ENCODE results near the gene GALM. TPM values are rescaled to one million over a fixed set of nuclear protein-coding genes. Genes with fewer than 3 reads are reported as not detected.
"Not testable (repeated sequence)": the region's sequence is repeated elsewhere in the genome, so short reads cannot be mapped to it uniquely, and the experiment has no call there.

The GALM gene
- total RNA-seq, 2 experiments from 2014 or later, result 38.3 to 40.6 TPM

DNA sequence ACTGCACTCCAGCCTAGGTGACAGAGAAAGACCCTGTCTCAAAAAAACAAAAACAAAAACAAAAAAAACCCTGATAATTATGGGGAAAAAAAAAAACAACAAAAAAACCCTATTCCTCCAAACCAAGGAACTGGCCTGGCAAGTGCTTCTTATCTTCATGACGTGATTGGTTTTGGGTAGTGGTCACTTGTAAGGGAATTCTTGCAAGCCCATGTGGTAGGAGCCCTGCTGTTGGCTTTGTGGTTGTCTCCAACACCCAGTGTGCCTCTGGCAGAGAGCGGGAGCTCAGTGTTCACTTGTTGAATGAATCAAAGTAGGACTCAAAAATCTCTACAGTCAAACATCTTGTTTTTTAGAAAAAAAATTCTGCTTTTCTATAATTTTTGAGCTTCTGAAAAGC lies 6.0 kb downstream of the GALM start:
- no peaks in the 10 kb centered on the region for H3K27me3 Mint-ChIP-seq
- ChIA-PET POLR2A (interaction anchor here (0.8 to 2.5 kb wide), 8 partner anchors 10 to 79 kb away, joined by 3 to 10 read pairs (median 4); partner anchors contain the start of genes HNRNPLL and SRSF7), CTCF (interaction anchor here (1.2 to 3.0 kb wide), 7 partner anchors 8 to 136 kb away, joined by 3 to 22 read pairs (median 4); no protein-coding TSS in a partner anchor)
- DNase-seq (no peak), ATAC-seq (no peak)
- H3K4me1 Mint-ChIP-seq (ENCODE audit: low read depth), result peaks cover 48% of the 10 kb centered on the region
- peaks cover 53% of the 10 kb centered on the region for H3K36me3 Mint-ChIP-seq (ENCODE audit: low read depth)
- no peaks in the 10 kb centered on the region for H3K9me3 Mint-ChIP-seq
- TF ChIP-seq, protein P1, sequence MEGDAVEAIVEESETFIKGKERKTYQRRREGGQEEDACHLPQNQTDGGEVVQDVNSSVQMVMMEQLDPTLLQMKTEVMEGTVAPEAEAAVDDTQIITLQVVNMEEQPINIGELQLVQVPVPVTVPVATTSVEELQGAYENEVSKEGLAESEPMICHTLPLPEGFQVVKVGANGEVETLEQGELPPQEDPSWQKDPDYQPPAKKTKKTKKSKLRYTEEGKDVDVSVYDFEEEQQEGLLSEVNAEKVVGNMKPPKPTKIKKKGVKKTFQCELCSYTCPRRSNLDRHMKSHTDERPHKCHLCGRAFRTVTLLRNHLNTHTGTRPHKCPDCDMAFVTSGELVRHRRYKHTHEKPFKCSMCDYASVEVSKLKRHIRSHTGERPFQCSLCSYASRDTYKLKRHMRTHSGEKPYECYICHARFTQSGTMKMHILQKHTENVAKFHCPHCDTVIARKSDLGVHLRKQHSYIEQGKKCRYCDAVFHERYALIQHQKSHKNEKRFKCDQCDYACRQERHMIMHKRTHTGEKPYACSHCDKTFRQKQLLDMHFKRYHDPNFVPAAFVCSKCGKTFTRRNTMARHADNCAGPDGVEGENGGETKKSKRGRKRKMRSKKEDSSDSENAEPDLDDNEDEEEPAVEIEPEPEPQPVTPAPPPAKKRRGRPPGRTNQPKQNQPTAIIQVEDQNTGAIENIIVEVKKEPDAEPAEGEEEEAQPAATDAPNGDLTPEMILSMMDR (IDR thresholded peaks at IDR 0.05), result no peak
- peak overlapping the region; percentile 63 for H3K27ac Mint-ChIP-seq
- no peak overlapping the region for H3K4me3 Mint-ChIP-seq
- intact Hi-C loops (cut with micrococcal nuclease), result no loop called here

DNA sequence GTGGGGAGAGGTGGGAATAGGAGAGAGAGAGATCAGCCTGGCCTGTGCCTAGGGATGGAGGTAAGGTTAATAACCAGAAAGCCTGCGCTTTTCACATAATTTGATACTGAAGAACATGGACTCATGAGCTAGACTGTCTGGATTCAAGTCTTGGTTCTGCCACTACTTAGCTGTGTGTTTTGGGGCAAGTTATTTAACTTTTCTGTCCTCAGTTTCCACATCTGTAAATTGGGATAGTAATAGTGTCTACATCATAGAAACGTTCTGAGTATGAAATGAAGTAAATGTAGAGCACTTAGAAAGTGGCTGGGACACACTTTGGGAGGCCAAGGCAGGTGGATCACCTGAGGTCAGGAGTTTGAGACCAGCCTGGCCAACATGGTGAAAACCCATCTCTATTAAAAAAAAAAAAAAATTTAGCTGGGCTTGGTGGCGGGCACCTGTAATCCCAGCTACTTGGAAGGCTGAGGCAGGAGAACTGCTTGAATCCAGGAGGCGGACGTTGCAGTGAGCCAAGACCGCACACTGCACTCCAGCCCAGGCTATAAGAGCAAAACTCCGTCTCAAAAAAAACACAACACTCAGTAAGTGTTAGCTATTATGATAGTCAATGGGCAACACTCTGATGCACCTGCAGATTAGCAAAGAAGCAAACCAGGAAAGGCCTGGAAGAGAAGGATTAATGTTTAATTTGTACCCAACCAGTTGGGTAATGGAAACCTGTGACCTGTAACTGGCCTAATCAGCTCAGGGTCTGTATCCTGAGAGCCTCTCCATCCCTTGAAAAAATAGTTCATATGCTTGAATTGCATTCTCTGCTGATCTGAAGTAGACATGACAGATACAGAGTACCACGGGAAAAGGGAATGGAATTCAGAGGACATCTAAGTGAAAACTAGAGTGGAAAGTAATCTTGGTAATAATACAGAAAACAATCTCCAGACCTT lies 6.8 kb downstream of the GALM start:
- H3K36me3 Mint-ChIP-seq (ENCODE audit: low read depth), result peaks cover 57% of the 10 kb centered on the region
- H3K4me1 Mint-ChIP-seq (ENCODE audit: low read depth), result peaks cover 51% of the 10 kb centered on the region
- H3K27me3 Mint-ChIP-seq, result no peaks in the 10 kb centered on the region
- TF ChIP-seq, protein P1 (IDR thresholded peaks at IDR 0.05), result no peak
- ChIA-PET POLR2A (interaction anchor here (0.8 to 2.5 kb wide), 7 partner anchors 9 to 97 kb away, joined by 3 to 10 read pairs (median 3); partner anchors contain the start of genes HNRNPLL and SRSF7), CTCF (interaction anchor here (0.7 to 3.0 kb wide), 8 partner anchors 8 to 136 kb away, joined by 3 to 22 read pairs (median 4); partner anchors contain the start of gene HNRNPLL)
- H3K9me3 Mint-ChIP-seq, result no peaks in the 10 kb centered on the region
- ATAC-seq, result no peak
- no peak overlapping the region for H3K4me3 Mint-ChIP-seq
- peak overlapping the region; percentile 2 for H3K27ac Mint-ChIP-seq
- no peak for DNase-seq
- intact Hi-C loops (cut with micrococcal nuclease), result no loop called here

DNA sequence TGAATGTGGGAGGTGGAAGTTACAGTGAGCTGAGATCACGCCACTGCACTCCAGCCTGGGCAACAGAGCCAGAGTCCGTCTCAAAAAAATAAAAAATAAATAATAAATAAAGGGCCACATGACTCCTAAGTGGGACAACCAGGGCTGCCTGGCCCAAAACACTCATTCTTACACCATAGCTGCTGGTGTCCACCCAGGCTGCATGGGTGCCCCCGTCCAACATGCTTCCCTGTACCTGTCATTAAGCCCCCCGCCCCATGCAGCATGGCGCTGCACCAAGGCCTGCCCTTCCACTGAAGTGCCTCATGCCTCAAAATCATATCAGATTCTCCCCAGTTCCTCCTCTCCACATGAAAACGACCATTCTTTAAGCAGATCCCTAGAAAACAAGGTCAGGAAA lies 10.8 kb downstream of the GALM start:
- intact Hi-C loops (cut with micrococcal nuclease), result no loop called here
- H3K9me3 Mint-ChIP-seq, result no peaks in the 10 kb centered on the region

DNA sequence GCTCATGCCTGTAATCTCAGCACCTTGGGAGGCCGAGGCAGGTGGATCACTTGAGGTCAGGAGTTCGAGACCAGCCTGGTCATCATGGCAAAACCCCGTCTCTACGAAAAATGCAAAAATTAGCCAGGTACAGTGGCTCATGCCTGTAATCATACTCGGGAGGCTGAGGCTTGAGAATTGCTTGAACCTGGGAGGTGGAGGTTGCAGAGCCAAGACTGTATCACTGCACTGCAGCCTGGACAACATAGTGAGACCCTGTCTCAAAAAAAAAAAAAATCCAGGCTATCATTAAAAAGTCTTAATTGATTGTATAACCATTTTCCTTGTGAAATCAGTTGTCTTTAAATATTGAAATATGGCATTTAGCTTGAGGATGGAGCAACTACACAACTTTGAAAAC lies 15.0 kb downstream of the GALM start:
- H3K27ac Mint-ChIP-seq; H3K9me3 Mint-ChIP-seq; H3K27me3 Mint-ChIP-seq; ATAC-seq; intact Hi-C loops (cut with micrococcal nuclease); DNase-seq; H3K4me3 Mint-ChIP-seq: not testable (repeated sequence)
- POLR2A ChIA-PET, result interaction anchor here (0.6 to 1.8 kb wide), 8 partner anchors 13 to 75 kb away, joined by 3 to 10 read pairs (median 4); no protein-coding TSS in a partner anchor
- peaks cover 37% of the 10 kb centered on the region for H3K4me1 Mint-ChIP-seq (ENCODE audit: low read depth)
- peaks cover 81% of the 10 kb centered on the region for H3K36me3 Mint-ChIP-seq (ENCODE audit: low read depth)
- CTCF ChIA-PET, result interaction anchor here (1.7 to 3.2 kb wide), 5 partner anchors 9 to 99 kb away, joined by 3 to 14 read pairs (median 13); no protein-coding TSS in a partner anchor

More for the DNA sequence above, 10.8 kb downstream of the GALM start:
- Mint-ChIP-seq H3K27ac (peak overlapping the region; percentile 79), H3K4me1 (ENCODE audit: low read depth) (peaks cover 25% of the 10 kb centered on the region), H3K4me3 (no peak overlapping the region), H3K27me3 (no peaks in the 10 kb centered on the region), H3K36me3 (ENCODE audit: low read depth) (peaks cover 66% of the 10 kb centered on the region)
- POLR2A ChIA-PET, result interaction anchor here (1.5 kb wide), 1 partner anchor 13 kb away, joined by 4 read pairs; no protein-coding TSS in a partner anchor
- DNase-seq (no peak), ATAC-seq (no peak)
- TF ChIP-seq, protein P1 (IDR thresholded peaks at IDR 0.05), result no peak
- CTCF ChIA-PET, result interaction anchor here (1.2 to 1.3 kb wide), 2 partner anchors 23 to 69 kb away, joined by 3 read pairs; no protein-coding TSS in a partner anchor

DNA sequence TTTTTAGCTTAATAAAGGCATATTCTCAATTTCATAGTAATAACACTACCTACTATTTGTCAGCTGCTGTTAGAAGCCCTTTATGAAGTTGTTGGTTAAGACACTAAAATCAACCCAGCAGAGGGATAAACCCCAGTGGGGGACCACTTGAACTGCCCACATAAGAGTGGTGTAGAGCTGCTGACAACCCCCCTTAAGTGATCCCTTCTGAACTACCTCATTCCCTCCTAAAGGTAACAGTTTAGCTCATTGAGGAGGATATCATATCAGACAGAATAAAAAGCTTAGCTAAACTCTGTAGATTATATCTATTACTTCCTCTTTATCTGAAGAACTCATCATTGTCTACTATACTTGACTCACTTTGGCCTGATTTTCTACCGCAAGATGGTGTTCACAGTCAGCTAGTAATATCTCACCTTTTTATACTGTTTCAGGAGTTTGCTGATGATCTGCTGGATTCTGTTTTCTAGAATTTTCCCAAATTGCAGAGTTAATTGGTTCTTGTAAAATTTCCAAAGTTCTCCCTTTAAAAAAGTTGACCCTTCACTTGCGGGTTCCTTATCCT lies 16.2 kb downstream of the GALM start:
- intact Hi-C loops (cut with micrococcal nuclease), result no loop called here
- Mint-ChIP-seq H3K27ac (peak overlapping the region; percentile 75), H3K27me3 (no peaks in the 10 kb centered on the region), H3K36me3 (ENCODE audit: low read depth) (peaks cover 76% of the 10 kb centered on the region), H3K4me3 (peak overlapping the region; percentile 22), H3K4me1 (ENCODE audit: low read depth) (peaks cover 37% of the 10 kb centered on the region), H3K9me3 (no peaks in the 10 kb centered on the region)
- CTCF ChIA-PET, result interaction anchor here (1.0 to 3.2 kb wide), 9 partner anchors 11 to 100 kb away, joined by 3 to 14 read pairs (median 4); no protein-coding TSS in a partner anchor
- TF ChIP-seq, protein P1 (IDR thresholded peaks at IDR 0.05), result no peak
- POLR2A ChIA-PET, result interaction anchor here (0.7 to 1.8 kb wide), 11 partner anchors 11 to 80 kb away, joined by 3 to 10 read pairs (median 4); no protein-coding TSS in a partner anchor
- ATAC-seq (peak; percentile 60), DNase-seq (no peak)

DNA sequence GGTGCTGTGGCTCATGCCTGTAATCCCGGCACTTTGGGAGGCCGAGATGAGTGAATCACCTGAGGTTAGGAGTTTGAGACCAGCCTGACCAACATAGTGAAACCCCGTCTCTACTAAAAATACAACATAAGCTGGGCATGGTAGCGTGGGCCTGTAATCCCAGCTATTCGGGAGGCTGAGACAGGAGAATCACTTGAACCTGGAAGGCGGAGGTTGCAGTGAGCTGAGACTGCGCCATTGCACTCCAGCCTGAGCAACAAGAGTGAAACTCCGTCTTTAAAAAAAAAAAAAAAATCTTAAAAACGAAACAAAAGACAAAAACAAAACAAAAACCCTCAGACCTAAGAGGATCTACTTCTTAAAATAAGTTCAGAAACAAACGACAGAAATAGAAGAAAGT lies 16.7 kb downstream of the GALM start:
- H3K36me3 Mint-ChIP-seq (ENCODE audit: low read depth), result peaks cover 73% of the 10 kb centered on the region
- H3K9me3 Mint-ChIP-seq; intact Hi-C loops (cut with micrococcal nuclease); DNase-seq; H3K27me3 Mint-ChIP-seq: not testable (repeated sequence)
- peak overlapping the region; percentile 22 for H3K4me3 Mint-ChIP-seq
- peak; percentile 24 for ATAC-seq
- ChIA-PET POLR2A (interaction anchor here (0.7 to 1.8 kb wide), 4 partner anchors 11 to 81 kb away, joined by 3 to 10 read pairs (median 4); no protein-coding TSS in a partner anchor), CTCF (interaction anchor here (1.0 to 3.2 kb wide), 7 partner anchors 11 to 101 kb away, joined by 3 to 14 read pairs (median 4); no protein-coding TSS in a partner anchor)
- peaks cover 33% of the 10 kb centered on the region for H3K4me1 Mint-ChIP-seq (ENCODE audit: low read depth)
- peak overlapping the region; percentile 75 for H3K27ac Mint-ChIP-seq

Measured in activated CD8-positive, alpha-beta T cell treated with anti-CD3 and anti-CD28 coated beads for 36 hours (primary cell).